Camera-type eye (tissue), 1 donor: ENCODE results near the gene GLUD2. TPM values are rescaled to one million over a fixed set of nuclear protein-coding genes. Genes with fewer than 3 reads are reported as not detected.

Experiments used
- total RNA-seq: library from RNA; depleted of rRNA; stranded (reverse); fragments of >200 nt; gene quantifications from one replicate; pipeline ENCODE4 v1.2.3, GENCODE V29; 2014

The GLUD2 gene
- total RNA-seq = 3.7 TPM

DNA sequence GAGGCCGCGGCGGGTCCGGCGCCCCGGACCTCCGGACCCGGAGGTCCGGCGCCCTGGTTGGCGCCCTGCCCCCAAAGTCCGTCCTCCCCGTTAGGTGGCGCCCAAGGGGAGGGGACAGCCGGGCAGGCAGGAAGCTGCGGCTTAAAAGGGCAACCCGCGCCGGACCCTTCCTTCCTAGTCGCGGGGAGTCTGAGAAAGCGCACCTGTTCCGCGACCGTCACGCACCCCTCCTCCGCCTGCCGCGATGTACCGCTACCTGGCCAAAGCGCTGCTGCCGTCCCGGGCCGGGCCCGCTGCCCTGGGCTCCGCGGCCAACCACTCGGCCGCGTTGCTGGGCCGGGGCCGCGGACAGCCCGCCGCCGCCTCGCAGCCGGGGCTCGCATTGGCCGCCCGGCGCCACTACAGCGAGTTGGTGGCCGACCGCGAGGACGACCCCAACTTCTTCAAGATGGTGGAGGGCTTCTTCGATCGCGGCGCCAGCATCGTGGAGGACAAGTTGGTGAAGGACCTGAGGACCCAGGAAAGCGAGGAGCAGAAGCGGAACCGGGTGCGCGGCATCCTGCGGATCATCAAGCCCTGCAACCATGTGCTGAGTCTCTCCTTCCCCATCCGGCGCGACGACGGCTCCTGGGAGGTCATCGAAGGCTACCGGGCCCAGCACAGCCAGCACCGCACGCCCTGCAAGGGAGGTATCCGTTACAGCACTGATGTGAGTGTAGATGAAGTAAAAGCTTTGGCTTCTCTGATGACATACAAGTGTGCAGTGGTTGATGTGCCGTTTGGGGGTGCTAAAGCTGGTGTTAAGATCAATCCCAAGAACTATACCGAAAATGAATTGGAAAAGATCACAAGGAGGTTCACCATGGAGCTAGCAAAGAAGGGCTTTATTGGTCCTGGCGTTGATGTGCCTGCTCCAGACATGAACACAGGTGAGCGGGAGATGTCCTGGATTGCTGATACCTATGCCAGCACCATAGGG, at the start of gene GLUD2:
TSS of gene GLUD2 (plus strand) at position 170 of the 979 bp plus-strand sequence. CDS start at position 245, 75 bp downstream.

Other genes with a start within 250 kb of the GLUD2 start
- gene CT47B1, start 171.7 kb upstream of the GLUD2 start, total RNA-seq = not detected
- not detected for gene CT47A11, start 110.5 kb upstream of the GLUD2 start, total RNA-seq
- gene CT47A10, start 105.6 kb upstream of the GLUD2 start, total RNA-seq = not detected
- gene CT47A9, start 100.7 kb upstream of the GLUD2 start, total RNA-seq = not detected
- not detected for gene CT47A8, start 95.9 kb upstream of the GLUD2 start, total RNA-seq
- not detected for gene CT47A7, start 91.0 kb upstream of the GLUD2 start, total RNA-seq
- not detected for gene CT47A6, start 86.1 kb upstream of the GLUD2 start, total RNA-seq
- not detected for gene CT47A5, start 81.3 kb upstream of the GLUD2 start, total RNA-seq
- gene CT47A4, start 76.4 kb upstream of the GLUD2 start, total RNA-seq = not detected
- gene CT47A3, start 71.5 kb upstream of the GLUD2 start, total RNA-seq = not detected
- gene CT47A2, start 66.7 kb upstream of the GLUD2 start, total RNA-seq = not detected
- gene CT47A1, start 61.9 kb upstream of the GLUD2 start, total RNA-seq = not detected